Neuronal stem cell (in vitro differentiated cells): ENCODE data around the gene A4GALT.
A peak's percentile ranks its signal among the peaks of the same experiment; 100 is the strongest.

Experiments
- DNase-seq: peaks from one replicate; pipeline ENCODE4 v3.0.0-alpha.2; 2013; ENCODE audit warnings: low spot score
- H2AFZ ChIP-seq: one replicate; pipeline ENCODE4 v1.6.1; 2013; ENCODE audit warnings: mild to moderate bottlenecking, low read length, inconsistent platforms
- H2AK5ac ChIP-seq: 2 replicates; pipeline ENCODE4 v1.6.1; 2013; ENCODE audit warnings: low read depth, mild to moderate bottlenecking, inconsistent platforms, low read length, moderate library complexity, mixed read lengths
- H2BK120ac ChIP-seq: 2 replicates; pipeline ENCODE4 v1.6.1; 2013; ENCODE audit warnings: low read depth, mild to moderate bottlenecking, inconsistent platforms, low read length, moderate library complexity, mixed read lengths
- H2BK12ac ChIP-seq: one replicate; pipeline ENCODE4 v1.6.1; 2013; ENCODE audit warnings: low read length, inconsistent platforms
- H2BK15ac ChIP-seq: 2 replicates; pipeline ENCODE4 v1.6.1; 2013; ENCODE audit warnings: mild to moderate bottlenecking, low read length, inconsistent platforms, mixed read lengths
- H2BK5ac ChIP-seq: one replicate; pipeline ENCODE4 v1.6.1; 2013; ENCODE audit warnings: inconsistent platforms, mild to moderate bottlenecking, low read length, moderate library complexity
- H3K14ac ChIP-seq: one replicate; pipeline ENCODE4 v1.6.1; 2013; ENCODE audit warnings: low read length, inconsistent platforms
- H3K18ac ChIP-seq: 2 replicates; pipeline ENCODE4 v1.6.1; 2013; ENCODE audit warnings: low read length, inconsistent platforms
- H3K23ac ChIP-seq: 2 replicates; pipeline ENCODE4 v1.6.1; 2013; ENCODE audit warnings: low read depth, mild to moderate bottlenecking, mixed read lengths, low read length, inconsistent platforms; ENCODE audit not compliant: poor library complexity
- H3K27ac ChIP-seq: replicated peaks from 3 replicates; pipeline ENCODE4 v1.5.1; 2013; ENCODE audit warnings: low read length, inconsistent platforms
- H3K27me3 ChIP-seq, 3 experiments: 2 replicates each; pipeline ENCODE4 v1.6.1; 2013; ENCODE audit warnings: low read length in 3 of 3, mild to moderate bottlenecking in 2 of 3, inconsistent platforms in 1 of 3, low read depth in 1 of 3, mixed read lengths in 1 of 3, moderate library complexity in 1 of 3; ENCODE audit not compliant: control insufficient read depth in 3 of 3, insufficient read depth in 3 of 3
- H3K36me3 ChIP-seq, 2 donors: replicated peaks in 1 of 2; 2 replicates each; pipeline ENCODE4 v1.6.1; 2013; ENCODE audit warnings: low read length in 2 of 2; ENCODE audit not compliant: control insufficient read depth in 2 of 2, insufficient read depth in 2 of 2
- H3K4ac ChIP-seq: 2 replicates; pipeline ENCODE4 v1.6.1; 2013; ENCODE audit warnings: inconsistent platforms, mild to moderate bottlenecking, low read length, moderate library complexity
- H3K4me1 ChIP-seq, 2 donors: 1 replicate in 1 of 2; 2 replicates in 1 of 2; pipeline ENCODE4 v1.6.1; 2013; ENCODE audit warnings: low read length in 2 of 2, low read depth in 1 of 2; ENCODE audit not compliant: control insufficient read depth in 2 of 2, insufficient read depth in 1 of 2
- H3K4me2 ChIP-seq: one replicate; pipeline ENCODE4 v1.6.1; 2013; ENCODE audit warnings: mild to moderate bottlenecking, low read length, inconsistent platforms; ENCODE audit not compliant: insufficient read depth, poor library complexity, severe bottlenecking
- H3K4me3 ChIP-seq, 2 donors: 2 replicates each; pipeline ENCODE4 v1.5.1; 2013; ENCODE audit warnings: low read length in 2 of 2, mild to moderate bottlenecking in 2 of 2, inconsistent platforms in 1 of 2, moderate library complexity in 1 of 2
- H3K79me1 ChIP-seq: one replicate; pipeline ENCODE4 v1.6.1; 2013; ENCODE audit warnings: low read depth, mild to moderate bottlenecking, inconsistent platforms, low read length, moderate library complexity
- H3K9ac ChIP-seq: one replicate; pipeline ENCODE4 v1.6.1; 2013; ENCODE audit warnings: mild to moderate bottlenecking, low read depth, low read length, inconsistent platforms; ENCODE audit not compliant: poor library complexity
- H3K9me3 ChIP-seq, 2 donors: replicated peaks in 1 of 2; 2 replicates each; pipeline versions ENCODE3 to v1.6.1; 2013; ENCODE audit warnings: low read length in 2 of 2, mild to moderate bottlenecking in 2 of 2, inconsistent platforms in 1 of 2, low read depth in 1 of 2, mixed read lengths in 1 of 2, moderate library complexity in 1 of 2; ENCODE audit not compliant: control insufficient read depth in 2 of 2, insufficient read depth in 1 of 2
- H4K8ac ChIP-seq: one replicate; pipeline ENCODE4 v1.6.1; 2013; ENCODE audit warnings: low read depth, mild to moderate bottlenecking, inconsistent platforms, low read length, moderate library complexity
- H4K91ac ChIP-seq: one replicate; pipeline ENCODE4 v1.6.1; 2013; ENCODE audit warnings: low read length, low read depth, mild to moderate bottlenecking, inconsistent platforms; ENCODE audit not compliant: poor library complexity
- WGBS, 2 donors: extraction: QIAGEN DNeasy Blood & Tissue Kit; methylation state at CpG; one replicate each; pipeline ENCODE4 v1.1.7; 2013; ENCODE audit warnings: missing lambda C conversion rate in 2 of 2, mixed read lengths in 1 of 2; ENCODE audit not compliant: insufficient read length in 2 of 2, insufficient replicate concordance in 1 of 2; ENCODE audit errors: extremely low coverage in 2 of 2; 5-methylcytosine and 5-hydroxymethylcytosine counted together

Gene A4GALT

GRCh38 chr22:42648017-42648367 is 72.7 kb downstream of the A4GALT start:
- Histone ChIP-seq H2AK5ac (peak overlapping the region; percentile 70), H3K36me3 (peaks cover 2 to 5% of the 10 kb centered on the region in 2 donors), H3K18ac (no peak overlapping the region), H4K8ac (no peak overlapping the region), H3K27ac (no peak overlapping the region), H3K23ac (peak overlapping the region; percentile 96), H3K4ac (no peak overlapping the region), H3K4me2 (peak overlapping the region; percentile 89), H3K14ac (peak overlapping the region; percentile 90), H2BK5ac (peak overlapping the region; percentile 24), H4K91ac (no peak overlapping the region), H3K4me3 (peak overlapping the region; percentile 100), H3K4me1 (peaks cover 10 to 16% of the 10 kb centered on the region in 2 donors), H3K27me3 (no peaks in the 10 kb centered on the region), H3K9ac (peak overlapping the region; percentile 100), H2BK15ac (no peak overlapping the region), H3K9me3 (no peaks in the 10 kb centered on the region), H2AFZ (no peak overlapping the region), H2BK120ac (no peak overlapping the region), H3K79me1 (peaks cover 28% of the 10 kb centered on the region), H2BK12ac (no peak overlapping the region)
- no peak for DNase-seq
- no CpG with 5 or more reads among the region's 4 CpGs for WGBS, 2 donors

GRCh38 chr22:42646569-42647525 is 73.8 kb downstream of the A4GALT start:
- peaks cover 10 to 16% of the 10 kb centered on the region in 2 donors for H3K4me1 ChIP-seq

GRCh38 chr22:42645938-42646568 is 74.6 kb downstream of the A4GALT start:
- H4K8ac ChIP-seq, result no peak overlapping the region
- H3K4me1 ChIP-seq, result peaks cover 10 to 16% of the 10 kb centered on the region in 2 donors
- peaks cover 2 to 5% of the 10 kb centered on the region in 2 donors for H3K36me3 ChIP-seq
- no peak overlapping the region for H3K27ac ChIP-seq
- no peak for DNase-seq
- no peak overlapping the region for H3K4ac ChIP-seq
- H3K9ac ChIP-seq, result peak overlapping the region; percentile 44
- WGBS, 2 donors, result no CpG with 5 or more reads among the region's 13 CpGs
- H2BK5ac ChIP-seq, result peak overlapping the region; percentile 24
- H2AFZ ChIP-seq, result no peak overlapping the region
- no peak overlapping the region for H3K4me3 ChIP-seq
- H3K79me1 ChIP-seq, result peaks cover 28% of the 10 kb centered on the region
- no peaks in the 10 kb centered on the region for H3K27me3 ChIP-seq
- H3K23ac ChIP-seq, result peak overlapping the region; percentile 55
- H2BK120ac ChIP-seq, result no peak overlapping the region
- H2BK15ac ChIP-seq, result no peak overlapping the region
- no peak overlapping the region for H3K18ac ChIP-seq
- H3K9me3 ChIP-seq, result no peaks in the 10 kb centered on the region
- H2BK12ac ChIP-seq, result no peak overlapping the region
- H3K4me2 ChIP-seq, result no peak overlapping the region
- H2AK5ac ChIP-seq, result no peak overlapping the region
- no peak overlapping the region for H4K91ac ChIP-seq
- no peak overlapping the region for H3K14ac ChIP-seq

More at GRCh38 chr22:42646569-42647525, 73.8 kb downstream of the A4GALT start:
- Histone ChIP-seq H3K18ac (no peak overlapping the region), H3K4me2 (no peak overlapping the region), H3K79me1 (peaks cover 28% of the 10 kb centered on the region), H3K14ac (no peak overlapping the region), H3K4me3 (no peak overlapping the region), H2BK5ac (peak overlapping the region; percentile 24), H2BK15ac (no peak overlapping the region), H2AK5ac (no peak overlapping the region), H3K23ac (peak overlapping the region; percentile 12), H4K8ac (no peak overlapping the region), H3K4ac (no peak overlapping the region), H3K27ac (no peak overlapping the region), H3K36me3 (peaks cover 2 to 5% of the 10 kb centered on the region in 2 donors), H2BK120ac (no peak overlapping the region), H2AFZ (no peak overlapping the region), H3K9ac (no peak overlapping the region), H2BK12ac (no peak overlapping the region), H3K9me3 (no peaks in the 10 kb centered on the region), H4K91ac (no peak overlapping the region), H3K27me3 (no peaks in the 10 kb centered on the region)
- WGBS, 2 donors, result no CpG with 5 or more reads among the region's 16 CpGs
- DNase-seq, result no peak

GRCh38 chr22:42645341-42645937 is 75.2 kb downstream of the A4GALT start:
- Histone ChIP-seq H3K27ac (no peak overlapping the region), H3K4ac (no peak overlapping the region), H3K79me1 (peaks cover 28% of the 10 kb centered on the region), H2BK120ac (no peak overlapping the region), H4K91ac (no peak overlapping the region), H2BK5ac (no peak overlapping the region), H4K8ac (no peak overlapping the region), H2BK12ac (no peak overlapping the region), H2BK15ac (no peak overlapping the region), H3K4me2 (no peak overlapping the region), H3K36me3 (peaks cover 2 to 5% of the 10 kb centered on the region in 2 donors), H3K14ac (no peak overlapping the region), H3K9ac (no peak overlapping the region), H3K4me1 (peaks cover 10 to 16% of the 10 kb centered on the region in 2 donors), H3K18ac (no peak overlapping the region), H3K9me3 (no peaks in the 10 kb centered on the region), H3K23ac (no peak overlapping the region), H3K4me3 (no peak overlapping the region), H2AK5ac (no peak overlapping the region), H3K27me3 (no peaks in the 10 kb centered on the region), H2AFZ (no peak overlapping the region)
- no peak for DNase-seq
- no CpG with 5 or more reads among the region's 19 CpGs for WGBS, 2 donors
